Activated effector memory CD4-positive, alpha-beta T cell treated with anti-CD3 and anti-CD28 coated beads, Interleukin-2, amount 50 U/mL, for 16 hours (primary cell): Measurements from ENCODE around the gene GOLGA6C.
"Not testable (repeated sequence)": the region's sequence is repeated elsewhere in the genome, so short reads cannot be mapped to it uniquely, and the experiment has no call there.

Experiments
- DNase-seq: peaks from one replicate; pipeline ENCODE4 v3.0.0-alpha.2; 2020

GOLGA6C gene

DNA sequence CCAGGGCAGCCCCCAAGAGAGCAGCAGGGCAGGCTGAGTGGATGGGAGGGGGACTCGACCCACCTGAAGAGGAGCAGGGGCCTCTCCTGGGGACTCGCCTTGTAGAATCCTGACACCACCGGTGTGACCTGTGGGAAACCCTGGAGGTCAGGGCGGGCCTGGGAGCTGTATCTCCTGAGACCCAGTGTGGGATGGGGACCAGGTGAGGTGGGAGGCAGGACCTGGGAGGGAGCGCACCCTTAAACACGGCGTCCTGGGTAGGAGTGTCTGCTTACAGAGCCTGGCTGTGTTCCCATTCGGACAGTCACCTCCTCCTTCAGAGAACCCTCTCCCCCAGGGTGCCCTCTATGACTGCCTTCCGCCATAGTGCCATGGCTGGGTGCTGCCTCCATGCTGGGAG, 29.3 kb upstream of the GOLGA6C start:
- DNase-seq = no peak

DNA sequence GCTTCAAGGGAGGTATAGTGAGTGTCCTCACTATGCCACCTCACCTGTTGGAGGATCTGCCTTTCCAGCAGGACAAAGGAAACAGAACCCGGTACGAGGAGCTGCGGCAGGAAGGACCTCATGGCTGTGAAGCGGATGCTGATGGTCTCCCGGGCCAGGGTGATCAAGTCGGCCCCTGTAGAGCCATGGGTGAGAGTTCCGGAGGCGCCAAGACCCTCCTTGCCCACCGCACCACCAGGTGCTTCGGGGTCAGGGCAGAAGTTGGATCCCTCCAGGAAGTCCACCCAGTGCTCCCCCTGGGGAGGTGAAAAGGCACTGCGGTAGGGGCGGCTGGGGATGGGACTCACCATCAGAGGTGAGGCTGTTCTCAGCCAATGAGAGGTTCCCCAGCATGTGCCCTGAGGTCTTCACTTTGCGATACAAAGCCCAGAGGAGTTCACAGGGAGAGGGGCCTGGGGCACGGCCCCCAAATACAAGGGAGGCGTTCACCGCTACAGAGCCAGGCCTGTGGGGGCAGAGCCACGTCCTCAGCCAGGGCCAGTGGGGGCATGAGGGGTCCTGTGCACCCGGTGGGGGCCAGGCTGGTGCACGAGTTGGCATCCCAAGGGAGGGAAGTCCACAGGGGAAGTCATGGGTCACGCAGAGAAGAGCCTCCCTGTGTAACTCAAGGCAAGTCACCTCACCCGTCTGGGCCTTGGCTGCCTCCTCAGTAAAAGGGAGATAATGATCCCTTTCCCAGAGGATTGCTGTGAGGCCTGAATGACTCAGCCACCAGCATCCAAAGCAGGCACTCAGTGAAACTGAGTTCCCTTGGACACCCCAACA, 28.7 kb upstream of the GOLGA6C start:
- peak; percentile 42 for DNase-seq

DNA sequence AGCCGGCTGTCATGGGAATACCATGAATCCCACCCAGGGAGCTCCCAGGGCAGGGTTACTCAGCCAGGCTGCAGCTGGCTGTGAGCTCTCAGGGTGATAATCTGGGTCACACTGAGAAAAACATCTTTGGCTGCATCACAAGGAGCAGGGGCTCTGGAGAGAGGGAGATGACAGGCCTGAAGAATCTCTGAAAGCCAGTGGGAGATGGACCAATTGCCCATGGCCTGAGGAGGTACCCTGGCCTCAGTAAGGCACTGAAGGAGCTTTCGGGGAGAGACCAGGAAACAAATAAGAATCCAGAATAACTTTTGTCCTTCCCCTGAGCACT, 28.2 kb upstream of the GOLGA6C start:
- peak; percentile 28 for DNase-seq

DNA sequence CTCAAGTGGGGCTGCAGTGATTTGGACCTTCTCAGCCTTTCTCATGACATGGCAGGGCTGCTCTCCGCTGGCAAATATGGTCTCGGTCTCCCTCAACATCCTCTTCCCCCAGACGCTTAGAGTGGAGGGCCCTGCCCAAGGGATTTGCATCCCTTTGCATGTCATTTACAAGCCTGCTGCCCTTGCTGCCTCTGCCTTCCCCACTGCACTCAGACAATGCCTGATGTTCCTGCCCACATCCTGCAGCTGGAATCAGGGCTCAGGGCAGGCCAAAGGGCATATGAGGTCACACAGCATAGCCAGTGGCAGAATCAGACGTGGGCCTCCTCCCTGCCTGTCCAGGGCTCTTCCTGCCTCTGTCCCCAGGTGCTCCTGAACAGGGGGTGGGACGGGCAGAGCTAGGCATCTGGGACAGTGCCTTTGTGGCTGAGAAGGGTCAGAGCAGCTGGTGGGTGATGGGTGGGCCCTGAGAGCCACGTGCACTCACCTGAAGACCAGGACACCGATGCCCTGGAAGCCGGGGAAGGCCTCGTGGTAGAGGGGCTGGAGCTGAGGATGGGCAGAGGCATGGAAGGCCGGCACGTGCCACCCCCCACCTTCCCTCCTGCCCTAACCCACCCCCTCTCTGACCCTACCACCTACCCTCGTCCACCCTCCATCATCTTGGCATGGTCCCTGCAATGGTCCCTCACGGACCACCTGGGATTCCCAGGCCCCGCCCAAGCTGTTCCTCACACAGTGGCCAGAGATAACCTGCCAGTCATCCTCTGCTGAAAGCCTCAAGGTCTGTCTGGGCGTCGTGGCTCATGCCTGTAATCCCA, 27.4 kb upstream of the GOLGA6C start:
- DNase-seq = peak; percentile 53

DNA sequence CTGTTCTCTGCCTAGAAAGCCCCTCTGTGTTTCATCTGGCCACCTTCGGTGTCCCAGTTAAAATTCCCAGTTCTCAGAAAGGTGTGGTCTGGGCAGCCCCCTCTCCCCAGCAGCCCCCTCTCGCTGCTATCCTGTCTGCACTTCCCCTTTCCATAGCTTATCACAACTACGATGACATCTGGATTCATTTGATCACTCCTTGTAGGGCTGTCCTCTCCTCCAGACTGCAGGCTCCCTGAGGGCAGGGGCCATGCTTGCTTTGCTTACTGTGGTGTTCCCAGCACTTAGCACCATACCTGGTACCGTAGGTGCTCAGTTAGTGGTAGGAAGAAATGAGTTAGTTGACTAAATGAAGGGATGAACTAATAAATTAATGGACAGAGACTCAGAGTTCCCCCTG, 26.3 kb upstream of the GOLGA6C start:
- peak; percentile 33 for DNase-seq

DNA sequence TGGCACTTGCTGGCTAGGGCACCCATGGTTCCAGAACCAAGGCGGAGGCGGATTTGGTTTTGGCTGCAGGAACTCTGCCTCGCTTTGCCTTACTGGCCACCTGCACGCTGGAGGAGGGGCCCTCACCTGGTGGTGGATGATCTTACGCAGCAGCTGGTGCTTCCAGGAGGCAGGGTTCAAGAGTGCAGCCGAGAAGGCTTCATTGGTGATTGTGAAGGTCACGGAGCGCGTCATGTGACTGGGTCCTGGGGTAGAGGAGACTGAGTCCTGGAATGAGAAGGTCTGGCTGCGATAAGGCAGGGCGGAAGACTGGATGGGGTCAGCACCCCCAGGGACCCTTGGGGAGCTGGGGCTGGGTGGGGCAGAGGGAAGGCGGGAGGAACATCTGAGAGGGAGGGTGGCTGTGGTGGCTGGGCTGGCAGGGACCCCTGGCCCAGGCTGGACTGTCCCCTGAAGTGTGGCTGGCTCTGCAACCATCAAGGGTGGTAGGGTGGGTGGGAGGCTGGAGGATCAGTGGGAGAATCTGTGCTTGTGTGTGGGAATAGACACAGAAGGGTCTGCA, 25.8 kb upstream of the GOLGA6C start:
- peak; percentile 22 for DNase-seq

DNA sequence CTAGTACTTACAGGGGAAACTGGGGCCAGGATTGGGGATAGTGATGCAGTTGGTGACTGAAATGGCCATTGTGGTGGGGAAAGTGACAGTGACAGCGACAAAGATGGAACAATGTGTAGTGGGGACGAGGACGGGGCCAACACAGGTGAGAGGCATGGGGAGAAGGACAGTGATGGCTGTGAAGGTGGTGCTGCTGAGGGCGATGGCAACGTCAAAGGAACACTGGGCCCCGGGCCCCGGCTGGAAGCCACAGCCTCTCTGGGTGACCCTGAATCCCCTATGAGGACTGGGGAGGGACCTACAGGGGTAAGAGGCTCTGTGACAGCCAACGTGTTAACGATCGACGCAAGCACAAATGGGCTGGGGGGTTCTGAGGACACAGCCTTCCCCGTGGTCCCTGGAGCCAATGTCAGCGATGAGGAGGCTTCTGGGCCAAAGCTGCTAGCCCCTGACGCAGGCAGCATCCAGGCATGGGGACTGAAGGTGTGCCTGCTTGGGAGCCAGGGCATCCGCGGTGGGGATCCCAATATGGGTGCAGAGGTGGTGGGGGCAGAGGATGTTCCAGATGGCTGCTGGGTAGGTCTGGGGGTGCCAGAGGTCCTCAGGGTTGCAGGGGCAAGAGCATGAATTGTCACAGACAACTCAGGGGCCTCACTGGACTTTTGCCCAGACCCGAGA, 25.2 kb upstream of the GOLGA6C start:
- DNase-seq = peak; percentile 54

DNA sequence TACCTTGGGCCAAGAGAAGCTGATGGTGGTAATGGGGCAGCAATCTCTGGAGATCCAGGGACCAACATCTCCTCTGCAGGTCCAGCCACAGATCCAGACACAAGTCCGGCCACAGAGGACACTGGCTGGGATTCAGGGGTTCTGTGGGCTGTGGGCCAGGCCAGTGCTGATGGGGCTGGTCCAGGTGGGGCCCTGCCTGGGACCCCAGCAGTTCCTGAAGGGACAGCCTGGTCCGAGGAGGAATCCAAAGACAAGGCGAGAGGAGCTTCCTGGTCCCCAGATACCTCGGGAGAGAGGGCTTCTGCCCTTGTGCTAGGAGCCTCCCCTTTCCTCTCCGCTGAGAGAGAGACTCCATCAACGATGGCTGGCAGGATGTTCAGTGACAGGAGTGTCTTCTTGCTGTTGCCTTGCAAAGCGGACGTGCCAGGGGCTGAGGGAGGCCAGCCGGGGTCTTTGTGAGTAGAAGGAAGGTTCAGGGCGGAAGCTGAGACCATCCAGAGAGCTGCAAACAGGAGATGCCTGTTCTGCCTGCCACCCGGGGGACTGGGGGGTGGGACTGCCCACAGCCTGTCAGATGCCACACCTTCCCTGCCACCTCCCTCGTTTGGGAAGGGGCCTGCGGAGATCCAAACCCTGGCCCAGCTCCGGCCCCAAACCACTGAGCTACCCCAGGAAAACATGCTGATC, 24.5 kb upstream of the GOLGA6C start:
- DNase-seq = peak; percentile 51

DNA sequence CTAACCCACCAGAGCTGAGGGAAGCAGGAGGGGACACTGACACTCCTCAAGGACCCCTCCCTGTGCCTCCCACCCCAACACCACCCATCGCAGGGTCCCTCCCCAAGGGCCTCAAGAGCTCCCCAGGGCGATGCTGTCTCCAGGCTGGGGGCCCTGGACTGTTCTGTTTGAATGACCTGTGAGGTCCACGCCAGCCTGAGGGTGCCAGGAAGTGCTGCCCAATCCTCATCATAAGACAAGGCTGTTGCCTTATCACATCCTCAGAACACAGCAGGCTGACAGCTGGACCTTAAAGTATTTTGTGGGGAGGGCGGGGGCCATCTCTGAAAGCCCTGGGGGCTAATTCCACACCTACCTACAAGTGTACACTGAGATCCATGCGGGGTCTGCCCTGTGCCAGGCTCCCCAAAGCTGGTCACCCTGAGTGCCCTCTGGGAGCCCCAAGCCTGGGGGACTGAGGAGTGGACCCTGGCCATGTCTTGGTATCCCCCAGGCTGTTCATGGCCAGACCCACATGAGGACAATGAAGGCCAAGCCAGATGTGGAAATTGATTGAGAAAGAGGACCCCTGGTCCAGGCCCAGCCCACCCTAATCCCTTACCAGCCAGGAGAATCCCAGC, 23.8 kb upstream of the GOLGA6C start:
- DNase-seq = peak; percentile 50

DNA sequence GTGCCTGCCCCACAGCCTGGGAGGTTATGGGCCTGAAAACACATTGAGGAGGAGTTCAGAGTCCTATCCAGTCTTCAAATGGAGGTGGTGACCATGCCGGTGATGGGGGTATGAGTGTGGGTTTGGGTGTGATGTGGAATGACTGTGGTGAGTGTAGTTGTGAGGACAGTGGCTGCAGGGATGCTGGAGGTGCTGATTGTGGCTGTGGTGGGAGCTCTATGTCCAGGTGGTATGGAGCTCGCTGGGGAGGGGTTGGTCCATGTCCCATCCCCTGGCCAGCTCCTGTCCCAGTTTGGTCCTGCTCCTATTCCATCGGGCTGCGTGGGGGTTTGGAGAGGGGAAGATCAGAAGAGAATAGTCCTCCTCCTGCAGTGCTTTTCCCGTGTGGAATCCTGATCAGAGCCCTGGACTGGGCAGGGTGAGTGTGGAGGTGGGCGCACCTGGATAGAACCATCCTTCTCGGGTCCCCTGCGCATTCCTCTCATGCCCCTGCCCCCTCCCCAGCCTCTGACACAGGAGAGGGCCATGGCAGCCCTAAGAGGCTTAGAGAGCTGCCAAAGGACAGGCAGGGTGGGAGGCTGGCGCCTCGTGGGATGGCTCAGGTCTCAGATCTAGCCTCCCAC, 23.0 kb upstream of the GOLGA6C start:
- DNase-seq = peak; percentile 38

DNA sequence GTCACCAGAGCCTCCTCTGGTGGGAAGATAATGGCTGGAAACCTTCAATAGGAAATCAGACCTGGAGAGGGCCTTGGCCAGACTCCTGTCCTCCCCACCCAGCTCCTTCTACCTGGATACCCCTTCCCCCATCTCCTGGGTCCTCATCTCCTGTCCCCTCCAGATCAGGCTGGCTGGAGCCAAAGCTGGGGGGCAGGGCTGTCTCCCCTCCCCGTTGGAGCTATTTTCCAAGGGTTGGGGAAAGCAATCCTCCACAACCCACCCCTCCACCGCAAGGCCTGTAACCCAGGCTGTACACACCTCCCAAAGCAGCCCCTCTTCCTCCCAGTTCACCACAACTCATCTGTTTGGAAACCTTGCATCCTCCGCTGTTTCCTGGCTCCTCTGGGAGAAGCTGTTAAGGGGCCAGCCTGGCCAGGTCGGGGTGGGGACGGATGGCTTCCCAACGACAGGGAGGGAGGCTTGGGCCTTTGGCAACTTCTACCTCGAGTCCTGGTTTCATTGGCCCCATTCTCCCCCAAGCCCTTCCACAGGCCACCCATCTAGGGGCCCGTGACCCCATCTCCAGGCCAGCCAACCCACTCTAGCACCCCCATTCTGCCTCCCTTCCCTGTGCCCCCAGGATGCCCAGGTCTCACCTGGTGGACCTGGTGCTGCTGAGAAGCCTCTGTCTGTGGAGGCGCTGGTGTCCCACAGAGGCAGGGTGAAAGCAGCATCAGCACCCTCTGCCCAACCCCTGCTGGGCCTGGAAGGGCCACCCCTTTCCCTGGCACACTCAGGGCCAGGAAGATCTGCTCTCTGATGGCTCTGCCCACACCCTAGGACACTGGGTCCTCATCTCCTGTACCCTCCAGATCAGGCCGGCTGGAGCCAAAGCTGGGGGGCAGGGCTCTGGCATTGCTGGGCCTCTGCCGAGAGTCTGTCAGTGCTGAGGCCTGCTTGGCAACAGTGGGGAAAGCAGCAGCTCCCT, 22.1 kb upstream of the GOLGA6C start:
- DNase-seq = peak; percentile 54

DNA sequence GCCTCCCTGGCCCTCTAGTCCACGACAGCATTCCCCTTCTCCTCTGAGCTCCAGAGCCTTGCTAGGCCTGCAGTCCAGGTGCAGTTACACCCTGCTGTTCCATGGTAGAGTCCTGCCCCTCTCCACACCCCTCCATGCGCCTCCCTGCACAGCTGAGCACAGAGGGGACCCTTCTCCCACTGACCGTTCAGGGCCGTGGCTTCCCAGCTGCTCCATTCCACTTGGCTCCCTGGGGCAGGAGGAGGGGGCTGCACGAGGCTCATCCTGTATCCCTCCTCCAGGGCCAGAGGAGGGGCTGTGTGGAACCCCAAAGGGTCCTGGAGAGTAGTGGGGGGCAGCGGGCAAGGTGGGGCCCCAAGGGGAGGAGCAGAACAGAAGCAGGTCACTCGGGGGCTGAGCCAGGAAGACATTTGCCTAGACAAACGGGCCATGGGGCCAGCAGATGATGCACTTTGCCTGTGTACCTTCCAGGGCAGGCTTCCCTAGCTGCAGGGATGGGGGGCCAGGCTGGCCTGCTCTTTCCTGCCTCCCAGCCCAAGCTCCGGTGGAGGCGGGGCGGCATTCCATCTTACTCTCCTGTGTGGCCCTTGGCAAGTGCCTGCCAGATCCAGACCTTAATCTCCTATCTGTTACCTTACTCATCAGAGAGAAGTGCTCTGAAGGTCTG, 20.7 kb upstream of the GOLGA6C start:
- DNase-seq = peak; percentile 42

DNA sequence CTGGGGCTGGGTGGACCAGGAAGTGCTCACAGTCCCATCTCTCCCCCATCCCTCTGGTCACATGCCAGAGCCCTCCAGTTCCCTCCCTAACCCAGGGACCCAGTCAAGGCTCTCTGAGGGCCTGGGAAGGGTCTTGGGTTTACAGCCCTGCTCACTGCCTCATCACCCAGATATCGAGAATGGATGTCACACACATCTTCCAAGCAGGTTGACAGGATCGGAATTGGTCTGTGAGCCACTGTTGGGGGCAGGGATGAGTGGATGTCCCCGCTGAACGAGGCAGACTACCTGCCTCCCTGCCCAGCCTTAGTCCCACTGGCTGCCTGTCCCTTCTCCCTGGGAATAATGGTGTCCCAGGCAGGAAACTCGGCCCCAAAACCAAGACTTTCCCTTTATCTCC, 20.0 kb upstream of the GOLGA6C start:
- no peak for DNase-seq

DNA sequence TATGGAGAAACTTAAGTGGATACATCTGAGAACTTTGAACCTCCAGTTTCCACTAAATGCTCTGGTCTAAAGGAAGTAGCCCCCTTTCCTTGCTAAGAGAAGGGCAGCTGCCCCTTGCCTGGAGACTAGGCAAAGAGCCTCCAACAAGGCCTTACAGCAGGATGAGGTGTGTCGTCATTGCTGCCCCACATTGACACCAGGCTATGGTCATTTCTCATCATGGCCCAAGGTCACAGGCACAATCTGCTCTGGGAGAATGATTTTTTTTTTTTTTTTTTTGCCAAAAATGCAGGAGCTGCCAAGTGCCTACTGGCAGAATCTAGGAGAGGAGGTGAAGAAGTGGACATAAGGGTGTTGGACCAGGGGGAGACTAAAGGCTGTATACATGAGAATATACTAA, 12.4 kb upstream of the GOLGA6C start:
- not testable (repeated sequence) for DNase-seq

DNA sequence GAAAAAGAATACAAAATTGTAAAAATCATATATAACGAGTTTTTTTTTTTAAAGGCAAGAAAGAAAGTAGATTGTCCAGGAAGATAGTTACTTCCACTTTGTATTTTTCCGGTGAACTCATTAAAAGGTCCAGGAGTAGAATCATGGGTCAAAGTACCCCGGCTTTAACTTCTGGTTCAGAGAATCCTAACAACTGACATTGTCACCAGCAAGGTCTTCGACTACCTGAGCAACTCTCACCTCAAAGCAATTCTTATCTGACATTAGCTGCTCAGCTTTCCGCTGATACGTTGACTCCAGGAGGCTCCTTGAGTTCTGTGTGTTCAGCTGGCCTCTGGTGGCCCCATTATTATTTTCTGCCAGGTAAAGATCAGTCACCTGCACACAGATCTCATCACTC, 9.1 kb upstream of the GOLGA6C start:
- DNase-seq = not testable (repeated sequence)

DNA sequence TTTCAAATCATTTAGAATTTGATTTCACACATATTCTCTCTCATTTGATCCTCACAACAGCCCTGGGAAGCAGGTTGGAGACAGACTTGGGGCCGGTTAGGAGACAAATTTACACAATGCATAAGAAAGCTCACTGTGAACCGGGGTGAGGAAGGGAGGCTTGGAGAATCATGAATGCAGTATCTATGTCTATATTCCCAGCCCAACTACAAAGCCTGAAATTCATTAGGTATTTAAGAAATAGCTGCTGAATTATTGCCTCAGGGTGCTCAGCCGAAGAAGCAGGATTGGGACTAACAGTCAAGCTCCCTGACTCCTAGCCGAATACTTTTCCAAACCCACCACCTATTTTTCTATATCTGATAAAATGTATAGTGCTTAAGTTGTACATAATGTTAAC, 8.4 kb upstream of the GOLGA6C start:
- DNase-seq = no peak

DNA sequence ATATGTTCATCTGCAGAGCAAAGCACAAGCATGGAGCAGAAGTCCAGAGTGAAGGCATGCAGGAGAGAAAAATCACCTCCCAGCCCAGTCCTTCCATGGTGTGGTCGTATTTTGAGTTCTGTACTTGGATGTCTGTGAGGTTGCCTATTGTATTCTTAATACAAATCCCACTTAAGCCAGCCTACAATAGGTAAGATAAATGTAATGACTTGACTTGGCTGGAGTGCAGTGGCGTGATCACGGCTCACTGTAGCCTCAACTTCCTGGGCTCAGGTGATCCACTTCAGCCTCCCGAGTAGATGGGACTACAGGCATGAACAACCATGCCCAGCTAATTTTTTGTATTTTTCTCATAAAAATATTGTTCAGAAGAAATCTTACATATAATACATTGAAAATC, 6.8 kb upstream of the GOLGA6C start:
- not testable (repeated sequence) for DNase-seq

DNA sequence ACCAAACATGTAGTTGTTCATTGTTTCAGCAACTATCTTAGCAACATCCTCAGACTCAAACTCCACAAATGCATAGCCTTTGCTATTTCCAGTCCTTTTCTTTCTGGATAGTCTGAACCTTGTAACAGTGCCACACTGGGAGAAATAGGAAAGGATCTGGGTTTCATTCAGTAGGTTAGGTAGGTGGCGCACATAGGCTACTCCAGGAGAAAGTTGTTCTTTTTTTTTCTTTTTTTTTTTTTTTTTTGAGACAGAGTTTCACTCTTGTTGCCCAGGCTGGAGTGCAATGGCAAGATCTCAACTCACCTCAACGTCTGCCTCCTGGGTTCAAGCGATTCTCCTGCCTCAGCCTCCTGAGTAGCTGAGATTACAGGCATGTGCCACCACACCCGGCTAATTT, 5.8 kb upstream of the GOLGA6C start:
- not testable (repeated sequence) for DNase-seq

DNA sequence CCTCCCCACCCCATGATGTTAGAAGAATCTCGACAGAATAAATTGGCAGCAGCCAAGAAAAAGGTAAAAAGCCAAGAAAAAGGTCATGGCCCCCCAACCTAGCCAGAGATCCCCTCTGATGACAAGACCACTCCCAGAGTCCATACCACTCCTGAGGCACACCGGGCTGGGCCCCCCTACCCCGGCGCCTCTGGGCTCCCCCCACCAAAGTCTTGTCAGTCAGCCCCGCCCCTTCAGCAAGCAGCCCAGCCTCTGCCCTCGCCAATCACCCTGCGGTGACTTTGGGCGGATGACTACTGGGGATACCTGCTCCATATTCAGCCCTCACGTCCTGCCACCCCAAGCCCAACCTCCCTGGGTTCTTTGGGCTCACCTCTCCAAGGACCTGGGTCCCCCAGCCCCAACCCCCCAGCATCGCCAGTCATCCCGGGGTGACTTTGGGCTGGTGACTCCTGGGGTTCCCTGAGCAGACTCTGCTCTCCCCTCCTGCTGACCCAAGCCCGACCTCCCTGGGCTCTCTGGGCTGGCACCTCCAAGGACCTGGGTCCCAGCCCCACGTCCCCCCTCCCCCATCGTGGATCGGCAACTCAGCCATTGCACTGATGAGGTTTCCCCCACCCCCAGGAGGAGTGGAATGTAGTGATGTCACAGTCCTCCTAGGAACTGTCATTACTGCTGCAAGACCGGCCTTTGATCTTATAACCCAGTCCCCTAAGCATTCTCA, 648 bp downstream of the GOLGA6C start:
- not testable (repeated sequence) for DNase-seq
